HG03565 (cell line): ENCODE measurements around the gene ZSCAN23.
A peak's percentile ranks its signal among the peaks of the same experiment; 100 is the strongest.
"Not testable (repeated sequence)": the region's sequence is repeated elsewhere in the genome, so short reads cannot be mapped to it uniquely, and the experiment has no call there.

Experiments
- ATAC-seq: cut with Tn5 transposase; IDR thresholded peaks from one replicate; pipeline ENCODE4 v1.9.1; 2021; ENCODE audit warnings: mild to moderate bottlenecking, moderate library complexity; ENCODE audit not compliant: unreplicated experiment

The ZSCAN23 gene

DNA sequence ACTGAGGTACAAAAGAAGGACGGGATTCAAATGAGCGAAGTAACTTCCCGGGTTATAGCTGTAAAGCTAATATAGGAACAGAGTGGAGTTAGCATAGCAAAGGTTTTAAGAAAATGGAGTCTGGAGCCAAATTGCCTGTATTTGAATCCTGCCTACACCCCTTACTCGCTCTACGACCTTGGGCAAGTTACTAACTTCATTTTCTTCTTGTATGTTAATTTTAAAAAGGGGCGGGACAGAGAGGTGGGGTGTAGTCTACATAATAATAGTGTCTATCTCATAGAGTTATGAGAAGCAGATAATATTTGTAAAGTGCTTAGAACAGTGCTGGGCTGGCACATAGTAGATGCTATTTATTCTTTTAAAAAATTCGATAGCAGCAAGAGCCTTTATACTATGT lies 705 bp downstream of the ZSCAN23 start:
- ATAC-seq = no peak

DNA sequence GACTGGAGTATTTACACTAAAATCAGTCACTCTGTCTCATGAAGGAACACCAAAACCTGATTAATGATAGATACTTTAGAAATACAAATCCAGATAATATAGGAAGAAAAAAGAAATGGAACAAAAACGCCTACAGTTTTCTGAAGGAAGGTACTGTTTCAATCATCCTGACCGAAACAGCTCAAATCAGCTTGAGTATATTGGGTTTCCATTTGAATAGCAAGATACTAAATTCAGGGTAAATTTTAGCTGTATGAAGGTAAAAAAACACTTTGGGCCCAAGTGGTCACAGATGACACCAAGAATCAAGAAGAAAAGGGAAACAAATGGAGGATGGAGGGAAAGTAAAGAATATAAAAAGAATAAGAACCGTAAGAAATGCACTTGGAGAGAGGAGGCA lies 6.9 kb downstream of the ZSCAN23 start:
- no peak for ATAC-seq

DNA sequence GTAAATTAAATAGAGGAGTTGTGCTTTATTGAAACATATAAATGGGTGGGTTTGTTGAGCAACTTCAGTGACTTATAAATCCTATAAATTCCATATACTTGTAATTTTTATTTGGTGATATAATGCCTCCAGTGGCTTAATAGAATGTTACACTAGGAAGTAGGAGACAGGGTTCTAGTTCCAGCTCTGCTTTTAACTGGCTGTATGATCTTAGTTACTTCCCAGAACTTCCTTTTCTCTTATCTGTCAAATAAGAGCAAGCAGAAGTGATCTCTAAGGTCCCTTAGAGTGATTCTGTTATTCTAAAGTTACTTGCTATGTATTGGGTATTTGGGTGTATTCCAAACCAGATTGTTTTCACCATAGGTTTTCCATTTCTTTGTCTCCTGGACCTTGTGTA lies 10.2 kb downstream of the ZSCAN23 start:
- no peak for ATAC-seq

DNA sequence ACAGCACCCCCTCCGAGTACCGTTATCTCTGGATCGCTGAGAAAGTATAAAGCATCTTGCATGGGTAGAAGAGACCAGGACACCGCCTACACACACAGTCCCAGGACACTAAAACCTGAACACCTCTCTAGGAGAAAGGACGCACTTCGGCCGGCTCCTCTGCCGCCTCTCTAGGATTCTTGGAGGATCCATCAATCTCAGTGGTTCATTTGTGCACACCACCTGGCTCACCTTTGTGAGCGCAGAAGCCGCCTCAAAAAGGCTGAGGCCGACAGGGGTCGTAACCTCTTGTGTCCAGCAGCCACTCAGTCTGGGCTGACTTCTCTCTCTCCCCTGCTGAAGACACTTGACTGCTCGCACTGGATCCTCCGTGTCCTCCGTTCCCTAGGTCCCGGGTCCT lies 13.5 kb downstream of the ZSCAN23 start:
- ATAC-seq = no peak

DNA sequence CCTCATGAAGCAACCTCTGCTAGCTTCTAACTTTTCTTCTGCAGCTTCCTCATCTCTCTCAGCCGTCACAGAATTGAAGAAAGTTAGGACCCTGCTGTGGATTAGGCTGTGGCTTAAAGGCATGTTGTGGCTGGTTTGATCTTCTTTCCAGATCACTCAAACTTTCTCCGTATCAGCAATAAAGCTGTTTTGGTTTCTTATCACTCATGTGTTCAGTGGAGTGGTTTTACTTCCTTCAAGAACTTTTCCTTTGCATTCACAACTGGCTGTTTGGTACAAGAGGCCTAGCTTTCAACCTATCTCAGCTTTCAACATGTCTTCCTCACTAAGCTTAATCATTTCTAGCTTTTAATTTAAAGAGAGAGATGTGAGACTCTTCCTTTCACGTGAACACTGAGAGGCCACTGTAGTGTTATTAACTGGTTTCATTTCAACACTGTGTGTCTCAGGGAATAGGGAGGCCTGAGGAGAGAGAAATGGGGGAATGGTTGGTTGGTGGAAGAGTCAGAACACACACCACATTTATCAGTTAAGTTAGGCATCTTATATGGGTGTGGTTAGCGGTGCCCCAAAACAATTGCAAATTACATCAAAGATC lies 17.2 kb downstream of the ZSCAN23 start:
- peak; percentile 51 for ATAC-seq

DNA sequence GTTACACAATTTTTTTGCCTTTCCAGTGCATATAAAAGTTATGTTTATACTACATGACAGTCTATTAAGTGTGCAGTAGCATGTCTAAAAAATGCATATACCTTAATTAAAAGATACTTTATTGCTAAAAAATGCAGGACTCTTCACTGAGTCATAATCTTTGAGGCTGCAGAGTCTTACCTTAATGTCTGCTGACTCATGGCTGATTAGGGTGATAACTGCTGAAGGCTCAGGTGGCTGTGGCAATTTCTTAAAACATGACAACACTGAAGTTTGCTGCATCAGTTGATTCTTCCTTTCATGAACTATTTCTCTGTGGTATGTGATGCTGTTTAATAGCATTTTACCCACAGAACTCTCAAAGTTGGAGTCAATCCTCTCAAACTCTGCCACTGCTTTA lies 19.1 kb downstream of the ZSCAN23 start:
- ATAC-seq = no peak

DNA sequence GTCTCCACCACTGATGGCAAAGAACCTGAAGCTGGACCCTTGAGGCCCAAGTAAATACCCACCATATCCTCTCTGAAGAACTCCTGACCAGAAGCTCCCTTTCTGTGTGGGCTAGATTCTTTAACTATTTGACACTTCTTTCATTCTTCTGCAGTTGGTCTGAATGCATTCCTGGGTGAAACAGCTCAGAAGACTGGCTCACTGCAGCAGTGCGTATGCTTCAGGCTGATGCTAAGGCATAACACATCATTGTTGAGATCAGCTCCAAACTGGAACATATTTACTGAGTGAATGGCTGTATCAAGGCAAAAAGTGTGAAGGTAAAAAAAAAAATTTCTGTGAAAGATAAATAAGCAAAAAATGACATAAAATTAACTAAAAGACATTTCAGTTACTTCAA lies 19.7 kb downstream of the ZSCAN23 start:
- no peak for ATAC-seq

DNA sequence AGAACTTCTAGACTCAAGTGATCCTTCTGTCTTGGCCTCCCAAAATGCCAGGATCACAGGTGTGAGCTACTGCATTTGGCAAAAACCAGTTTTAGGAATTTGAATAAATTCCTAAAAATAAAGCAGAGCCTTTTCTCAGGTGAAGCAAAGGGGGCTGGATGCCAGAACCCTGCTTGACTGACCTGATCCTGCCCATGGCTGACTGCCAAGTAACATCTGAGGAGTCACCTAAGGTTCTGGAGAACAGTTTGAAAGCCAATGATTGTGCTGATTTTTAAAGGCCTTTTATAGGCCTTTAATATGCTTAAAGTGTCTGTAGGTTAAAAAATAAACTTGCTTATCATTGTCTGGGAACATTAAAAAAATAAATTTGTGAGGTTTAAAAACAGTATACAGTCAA lies 29.6 kb downstream of the ZSCAN23 start:
- no peak for ATAC-seq

DNA sequence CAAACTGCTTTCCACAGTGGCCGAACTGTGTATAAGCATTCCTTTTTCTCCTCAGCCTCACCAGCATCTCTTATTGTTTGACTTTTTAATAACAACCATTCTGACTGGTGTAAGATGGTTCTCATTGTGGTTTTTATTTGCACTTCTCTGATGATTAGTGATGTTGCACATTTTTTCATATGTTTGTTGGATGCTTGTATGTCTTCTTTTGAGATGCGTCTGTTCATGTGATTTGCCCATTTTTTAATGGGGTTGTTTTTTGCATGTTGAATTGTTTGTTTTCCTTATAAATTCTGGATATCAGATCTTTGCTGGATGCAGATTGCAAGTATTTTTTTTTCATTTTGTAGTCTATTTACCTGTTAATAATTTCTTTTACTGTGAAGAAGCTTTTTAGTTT lies 32.5 kb downstream of the ZSCAN23 start:
- no peak for ATAC-seq

DNA sequence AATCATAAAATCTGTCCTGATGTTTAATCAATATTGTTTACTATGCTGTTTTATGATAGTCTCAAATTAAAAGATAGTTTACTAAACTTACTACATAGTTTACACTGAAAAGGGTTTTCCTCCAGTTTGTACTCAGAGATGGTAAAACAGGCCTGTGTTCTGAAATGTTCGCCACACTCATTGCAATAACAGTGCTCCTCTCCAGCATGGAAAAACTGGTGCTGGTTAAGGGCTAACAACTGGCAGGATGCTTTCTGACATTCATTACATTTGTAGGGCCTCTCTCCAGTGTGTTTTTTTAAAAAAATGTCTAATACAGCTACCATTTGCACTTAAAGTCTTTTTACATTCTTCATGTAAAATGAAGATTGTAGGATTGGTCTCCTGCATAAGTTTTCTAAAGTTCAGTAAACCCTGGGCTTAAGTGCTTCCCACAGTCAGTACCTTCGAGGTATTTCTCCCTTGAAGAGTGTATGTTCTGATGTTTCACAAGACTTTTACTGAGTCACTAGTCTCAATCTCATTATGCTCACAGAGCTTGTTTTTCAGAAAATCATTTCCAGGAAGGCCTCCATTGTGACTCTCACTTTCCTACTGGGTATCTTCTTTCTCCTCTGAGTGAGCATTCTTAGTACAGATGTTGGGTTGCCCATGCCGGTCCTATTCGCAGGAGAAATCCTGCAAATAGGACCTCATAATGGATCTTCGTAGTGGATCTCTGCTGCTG lies 35.1 kb downstream of the ZSCAN23 start:
- no peak for ATAC-seq

DNA sequence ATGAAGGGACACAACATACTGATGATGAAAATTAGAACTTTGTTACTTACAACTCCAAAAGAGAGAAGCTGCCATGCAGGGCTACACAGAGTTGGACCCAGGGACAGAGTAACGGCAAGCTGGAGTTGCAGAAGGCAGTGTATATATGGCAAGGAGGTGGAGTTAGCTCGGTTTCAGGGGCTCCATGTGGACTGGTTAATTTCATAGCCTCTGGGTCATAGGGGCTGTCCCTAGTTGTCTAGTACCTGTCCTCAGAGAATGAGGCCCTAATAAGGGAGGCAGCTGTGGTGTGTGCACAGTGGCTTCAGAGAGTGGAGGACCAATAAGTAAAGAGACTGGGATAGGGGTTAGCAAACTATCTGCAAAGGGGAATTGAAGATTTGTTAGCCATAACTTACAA lies 35.9 kb downstream of the ZSCAN23 start:
- ATAC-seq = no peak

DNA sequence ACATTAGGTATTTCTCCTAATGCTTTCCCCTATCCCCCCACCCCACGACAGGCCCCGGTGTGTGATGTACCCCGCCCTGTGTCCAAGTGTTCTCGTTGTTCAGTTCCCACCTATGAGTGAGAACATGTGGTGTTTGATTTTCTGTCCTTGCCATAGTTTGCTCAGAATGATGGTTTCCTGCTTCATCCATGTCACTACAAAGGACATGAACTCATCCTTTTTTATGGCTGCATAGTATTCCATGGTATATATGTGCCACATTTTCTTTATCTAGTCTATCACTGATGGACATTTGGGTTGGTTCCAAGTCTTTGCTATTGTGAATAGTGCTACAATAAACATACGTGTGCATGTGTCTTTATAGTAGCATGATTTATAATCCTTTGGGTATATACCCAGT lies 39.4 kb downstream of the ZSCAN23 start:
- not testable (repeated sequence) for ATAC-seq

DNA sequence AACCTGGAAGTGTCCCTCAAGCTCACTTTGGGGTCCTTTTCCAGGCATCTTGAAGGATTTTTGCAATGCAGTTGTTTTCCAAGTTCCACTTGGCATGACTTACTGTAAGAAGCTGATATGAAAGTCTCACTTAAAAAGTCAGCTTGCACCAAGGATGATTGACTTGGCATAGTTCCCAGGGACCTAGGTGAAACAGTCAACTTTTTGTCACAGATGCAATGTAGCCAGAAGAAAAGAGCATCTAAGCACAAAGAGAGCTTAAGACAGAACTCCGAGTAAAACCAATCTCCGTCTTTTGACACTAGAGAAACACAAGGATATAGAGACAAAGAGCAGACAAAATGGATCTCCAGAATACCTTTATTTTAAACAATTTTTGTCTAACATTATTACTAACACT lies 41.1 kb downstream of the ZSCAN23 start:
- no peak for ATAC-seq

DNA sequence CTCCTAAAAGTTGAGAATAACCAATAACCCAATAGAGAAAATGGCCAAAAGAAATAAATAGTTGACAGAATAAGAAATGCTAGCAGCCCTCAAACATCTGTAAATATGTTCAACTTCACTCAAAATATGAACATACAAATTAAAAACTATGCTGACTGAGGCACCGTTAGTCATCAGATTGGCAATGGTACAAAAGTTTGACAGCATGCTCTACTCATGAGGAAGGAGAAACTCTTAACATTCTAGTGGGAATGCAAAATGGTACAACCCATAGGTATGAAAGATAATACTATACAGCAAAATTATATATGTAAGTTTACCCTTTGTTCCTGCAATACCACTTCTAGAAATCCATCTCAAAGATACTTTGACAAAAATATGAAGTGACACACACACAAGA lies 42.1 kb downstream of the ZSCAN23 start:
- ATAC-seq = no peak

DNA sequence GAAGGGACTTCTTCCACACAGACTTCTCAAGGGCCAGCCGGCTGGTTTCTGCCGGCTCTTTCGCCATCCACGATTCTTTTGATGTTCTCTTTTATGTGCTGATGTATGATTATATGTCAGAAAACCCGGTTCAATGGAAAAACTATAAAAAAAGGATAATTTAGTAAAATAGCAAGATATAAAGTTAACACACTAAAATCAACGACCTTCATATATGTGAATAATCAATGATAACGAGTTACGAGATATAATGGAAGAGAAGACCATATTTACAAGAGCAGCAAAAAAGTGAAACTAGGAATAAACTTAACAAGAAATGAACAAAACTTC lies 43.2 kb downstream of the ZSCAN23 start:
- no peak for ATAC-seq

DNA sequence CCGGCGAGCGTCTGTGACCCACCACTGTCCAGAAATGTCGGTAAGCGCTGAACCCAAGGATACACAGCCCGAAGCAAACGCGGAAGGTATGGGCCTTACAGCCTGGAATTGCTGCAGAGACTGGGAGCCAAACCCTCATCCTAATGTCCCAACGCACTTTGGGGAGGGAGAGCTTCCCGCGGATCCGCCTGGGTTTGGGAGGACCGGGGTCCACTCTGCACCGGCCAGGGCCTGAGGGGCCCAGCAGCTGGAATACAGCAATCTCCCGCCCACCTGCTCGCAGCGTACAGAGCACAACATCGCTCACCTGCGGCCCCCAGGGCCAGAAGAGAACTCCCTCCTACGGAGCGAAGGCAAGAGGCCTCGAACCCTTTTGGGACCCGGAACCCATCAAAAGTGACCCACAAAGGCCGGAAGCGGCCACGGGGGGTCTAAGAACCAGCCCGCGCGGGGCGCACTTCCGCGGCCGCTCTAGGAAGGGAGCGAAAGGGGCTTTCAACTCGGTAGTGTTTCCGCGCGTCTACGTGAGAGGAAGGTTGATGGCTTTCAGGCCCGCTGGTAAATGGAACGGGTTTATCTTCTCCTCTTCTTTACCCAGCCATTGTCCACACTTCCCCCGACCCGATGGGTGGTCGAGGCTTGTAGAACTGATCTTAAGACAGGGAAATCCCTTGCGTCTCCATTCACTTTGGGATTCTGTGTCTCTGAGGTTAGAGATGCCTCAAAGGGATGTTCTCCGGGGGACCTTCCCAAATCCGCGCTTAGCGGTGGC lies 43.8 kb downstream of the ZSCAN23 start, which contains the start of gene ZSCAN12:
TSS of gene ZSCAN12 (minus strand) at position 398 of the 772 bp plus-strand sequence. CDS start 1,342 bp downstream, outside the sequence.
- ATAC-seq = peak; percentile 71

DNA sequence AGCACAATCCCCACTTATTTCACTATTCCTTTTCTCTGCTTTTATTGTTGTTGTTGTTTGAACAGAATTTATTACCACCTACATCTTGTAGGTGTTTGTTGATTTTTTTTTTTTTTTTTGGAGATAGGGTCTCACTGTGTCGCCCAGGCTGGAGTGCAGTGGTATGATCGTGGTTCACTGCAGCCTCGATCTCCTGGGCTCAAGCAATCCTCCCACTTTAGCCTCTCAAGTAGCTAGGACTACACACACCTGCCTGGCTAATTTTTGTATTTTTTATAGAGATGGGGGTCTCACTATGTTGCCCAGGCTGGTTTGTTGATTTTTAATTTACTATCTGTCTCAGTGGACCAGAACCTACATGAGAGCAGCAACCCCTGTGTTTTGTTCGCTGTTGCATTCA lies 47.4 kb downstream of the ZSCAN23 start:
- no peak for ATAC-seq

DNA sequence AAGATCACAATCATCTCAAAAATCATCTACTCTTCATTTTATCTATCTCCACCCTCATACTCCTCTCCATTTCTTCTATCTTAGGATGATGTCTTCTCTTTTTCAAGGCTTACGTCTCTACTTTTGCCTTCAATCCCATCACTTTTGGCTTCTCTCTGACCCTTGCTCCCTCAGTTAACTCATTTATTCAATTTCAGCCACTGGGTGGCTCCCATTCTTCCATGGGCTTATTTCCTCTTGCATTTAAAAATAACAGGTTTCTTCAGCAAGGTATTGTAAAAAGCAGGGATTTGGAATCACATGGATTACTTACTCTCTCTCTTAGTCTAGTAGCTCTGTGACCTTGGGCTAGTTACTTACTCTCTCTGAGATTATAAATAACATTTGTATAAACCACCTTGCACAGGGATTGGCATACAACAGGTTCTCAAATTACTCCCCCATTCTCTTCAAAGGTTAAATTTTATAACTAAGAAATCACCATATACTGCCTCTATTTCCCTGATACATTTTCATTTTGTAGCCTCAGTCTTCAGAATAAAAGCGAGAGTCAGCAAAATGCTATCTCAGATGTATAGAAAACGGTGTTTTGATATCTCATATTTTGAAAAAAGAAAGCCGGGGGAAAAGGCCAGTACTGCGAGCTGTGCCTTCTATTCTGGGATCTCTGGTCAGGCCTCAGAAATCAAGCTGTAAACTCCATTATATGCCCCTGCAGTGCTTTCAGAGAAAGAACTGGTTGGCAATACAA lies 49.2 kb downstream of the ZSCAN23 start:
- ATAC-seq = no peak

DNA sequence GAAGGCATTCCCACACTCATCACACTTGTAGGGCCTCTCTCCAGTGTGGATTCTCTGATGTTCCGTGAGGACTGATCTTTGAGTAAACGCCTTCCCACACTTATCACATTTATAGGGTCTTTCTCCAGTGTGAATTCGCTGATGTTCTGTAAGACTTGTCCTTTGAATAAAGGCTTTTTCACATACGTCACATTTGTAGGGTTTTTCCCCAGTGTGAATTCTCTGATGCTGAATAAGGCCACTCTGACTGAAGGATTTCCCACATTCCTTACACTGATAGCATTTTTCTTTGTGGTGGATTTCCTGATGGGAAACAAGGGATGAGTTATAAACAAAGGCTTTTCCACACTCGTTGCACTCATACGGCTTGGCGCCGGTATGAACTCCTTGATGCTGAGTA lies 52.6 kb downstream of the ZSCAN23 start:
- ATAC-seq = no peak

DNA sequence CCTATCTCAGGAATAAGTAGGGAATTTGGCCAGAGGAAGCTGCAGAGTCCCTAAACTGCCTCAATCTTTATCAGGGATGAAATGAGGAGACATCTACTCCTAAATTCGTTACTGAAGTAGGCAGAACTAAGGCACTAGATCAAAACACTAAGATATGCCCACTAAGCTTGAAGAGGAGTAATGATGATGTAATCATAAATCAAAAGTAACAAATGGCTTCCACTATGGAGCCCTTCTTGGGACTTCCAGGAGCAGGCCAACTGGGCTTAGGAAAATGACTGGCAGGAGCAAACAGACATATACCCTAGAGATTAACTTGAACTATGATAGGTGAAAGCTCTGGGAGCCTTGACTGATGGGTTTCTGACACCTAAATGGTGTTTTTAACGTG lies 59.2 kb downstream of the ZSCAN23 start:
- ATAC-seq = no peak
